H1 (cell line): Measurements from ENCODE around the gene F7.

Experiments
- CEBPB ChIP-seq: IDR thresholded peaks from 2 replicates; pipeline ENCODE4 v1.6.1; 2012; ENCODE audit warnings: low read depth, low read length
- EZH2 ChIP-seq: fragments of 200-600 bp; sonication (generic); IDR thresholded peaks from 2 replicates; pipeline ENCODE4 v1.7.1; 2012; ENCODE audit warnings: low read depth, mild to moderate bottlenecking, moderate library complexity, low read length, inconsistent platforms; ENCODE audit not compliant: severe bottlenecking
- FOSL1 ChIP-seq: IDR thresholded peaks from 2 replicates; pipeline ENCODE4 v1.6.1; 2011; ENCODE audit warnings: mild to moderate bottlenecking, low read depth, low read length, moderate library complexity; ENCODE audit not compliant: insufficient read depth
- PHF8 ChIP-seq: fragments of 200-600 bp; sonication (generic); conservative IDR thresholded peaks from 2 replicates; pipeline ENCODE4 v1.7.1; 2012; ENCODE audit warnings: low read depth, mild to moderate bottlenecking, inconsistent platforms, low read length, moderate library complexity
- TF ChIP-seq, protein P1 (sequence below), 3 experiments: IDR thresholded peaks; 1 replicate in 2 of 3; 2 replicates in 1 of 3; pipeline versions ENCODE4 v1.5.1 to v1.6.1; 2011; ENCODE audit warnings: low read length in 3 of 3, mild to moderate bottlenecking in 3 of 3, inconsistent platforms in 2 of 3, low read depth in 1 of 3, moderate library complexity in 1 of 3; ENCODE audit not compliant: insufficient read depth in 1 of 3; ENCODE audit errors: control extremely low read depth in 1 of 3

DNA sequence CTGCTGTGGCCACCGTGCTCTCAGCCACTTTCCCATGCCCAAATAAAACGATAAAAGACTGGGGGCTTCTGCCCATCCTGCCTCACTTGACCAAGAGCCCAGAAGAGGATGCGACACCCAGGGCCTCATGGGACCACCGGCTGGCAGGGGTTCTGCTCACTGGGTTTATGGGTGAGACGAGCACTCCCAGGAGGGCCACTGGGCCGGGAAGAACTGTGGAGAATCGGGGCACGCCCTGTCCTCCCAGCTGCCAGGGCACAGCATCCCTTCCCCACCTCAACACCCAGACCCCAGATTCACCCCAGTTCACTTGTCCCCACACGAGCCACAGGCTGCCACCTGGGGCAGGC, 12.3 kb downstream of the F7 start:
- TF ChIP-seq FOSL1 = no peak
- TF ChIP-seq PHF8 = no peak
- TF ChIP-seq, protein P1, sequence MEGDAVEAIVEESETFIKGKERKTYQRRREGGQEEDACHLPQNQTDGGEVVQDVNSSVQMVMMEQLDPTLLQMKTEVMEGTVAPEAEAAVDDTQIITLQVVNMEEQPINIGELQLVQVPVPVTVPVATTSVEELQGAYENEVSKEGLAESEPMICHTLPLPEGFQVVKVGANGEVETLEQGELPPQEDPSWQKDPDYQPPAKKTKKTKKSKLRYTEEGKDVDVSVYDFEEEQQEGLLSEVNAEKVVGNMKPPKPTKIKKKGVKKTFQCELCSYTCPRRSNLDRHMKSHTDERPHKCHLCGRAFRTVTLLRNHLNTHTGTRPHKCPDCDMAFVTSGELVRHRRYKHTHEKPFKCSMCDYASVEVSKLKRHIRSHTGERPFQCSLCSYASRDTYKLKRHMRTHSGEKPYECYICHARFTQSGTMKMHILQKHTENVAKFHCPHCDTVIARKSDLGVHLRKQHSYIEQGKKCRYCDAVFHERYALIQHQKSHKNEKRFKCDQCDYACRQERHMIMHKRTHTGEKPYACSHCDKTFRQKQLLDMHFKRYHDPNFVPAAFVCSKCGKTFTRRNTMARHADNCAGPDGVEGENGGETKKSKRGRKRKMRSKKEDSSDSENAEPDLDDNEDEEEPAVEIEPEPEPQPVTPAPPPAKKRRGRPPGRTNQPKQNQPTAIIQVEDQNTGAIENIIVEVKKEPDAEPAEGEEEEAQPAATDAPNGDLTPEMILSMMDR (IDR thresholded peaks at IDR 0.05; ENCODE audit: control extremely low read depth in 1 of 3, insufficient read depth in 1 of 3, low read depth in 1 of 3, low read length in 3 of 3) = no peak
- TF ChIP-seq EZH2 = no peak
- TF ChIP-seq CEBPB = no peak
